ENCODE measurements around the gene SNCB.

SNCB gene

GRCh38 chr5:176670449-176670848, 40.1 kb upstream of the SNCB start:
- peaks cover 46% of the 10 kb centered on the region for H3K27me3 Mint-ChIP-seq (ENCODE audit: low read depth)
- no peaks in the 10 kb centered on the region for H3K36me3 Mint-ChIP-seq (ENCODE audit: low read depth)
- H3K4me3 Mint-ChIP-seq: no peak overlapping the region
- H3K9me3 Mint-ChIP-seq: peaks cover 1% of the 10 kb centered on the region
- no peaks in the 10 kb centered on the region for H3K4me1 Mint-ChIP-seq
- no peak for TF ChIP-seq CTCF (IDR thresholded peaks at IDR 0.05; ENCODE audit: unreplicated experiment in 3 of 3)
- no peak overlapping the region for H3K27ac Mint-ChIP-seq

- Mint-ChIP-seq H3K4me1 (no peaks in the 10 kb centered on the region), H3K27me3 (ENCODE audit: low read depth) (peaks cover 63% of the 10 kb centered on the region), H3K4me3 (no peak overlapping the region), H3K9me3 (peaks cover 3% of the 10 kb centered on the region), H3K36me3 (ENCODE audit: low read depth) (no peaks in the 10 kb centered on the region), H3K27ac (no peak overlapping the region)
- TF ChIP-seq CTCF (IDR thresholded peaks at IDR 0.05; ENCODE audit: unreplicated experiment in 3 of 3): no peak
These were observed 37.3 kb upstream of the SNCB start for GRCh38 chr5:176667637-176668036.

GRCh38 chr5:176665517-176665916, 35.2 kb upstream of the SNCB start:
- Mint-ChIP-seq H3K36me3 (ENCODE audit: low read depth) (no peaks in the 10 kb centered on the region), H3K4me1 (no peaks in the 10 kb centered on the region)

GRCh38 chr5:176664886-176665285, 34.6 kb upstream of the SNCB start:
- Mint-ChIP-seq H3K27ac (no peak overlapping the region), H3K36me3 (ENCODE audit: low read depth) (no peaks in the 10 kb centered on the region), H3K4me1 (no peaks in the 10 kb centered on the region)

More at GRCh38 chr5:176665517-176665916, 35.2 kb upstream of the SNCB start:
- Mint-ChIP-seq H3K4me3 (no peak overlapping the region), H3K27me3 (ENCODE audit: low read depth) (peaks cover 56% of the 10 kb centered on the region), H3K9me3 (peaks cover 3% of the 10 kb centered on the region), H3K27ac (no peak overlapping the region)
- no peak for TF ChIP-seq CTCF (IDR thresholded peaks at IDR 0.05; ENCODE audit: unreplicated experiment in 3 of 3)

GRCh38 chr5:176664479-176664878, 34.1 kb upstream of the SNCB start:
- Mint-ChIP-seq H3K27ac (no peak overlapping the region), H3K4me3 (no peak overlapping the region), H3K36me3 (ENCODE audit: low read depth) (no peaks in the 10 kb centered on the region), H3K9me3 (peaks cover 3% of the 10 kb centered on the region), H3K4me1 (no peaks in the 10 kb centered on the region), H3K27me3 (ENCODE audit: low read depth) (peaks cover 56% of the 10 kb centered on the region)
- TF ChIP-seq CTCF (IDR thresholded peaks at IDR 0.05; ENCODE audit: unreplicated experiment in 3 of 3): no peak

More at GRCh38 chr5:176664886-176665285, 34.6 kb upstream of the SNCB start:
- peaks cover 56% of the 10 kb centered on the region for H3K27me3 Mint-ChIP-seq (ENCODE audit: low read depth)
- H3K9me3 Mint-ChIP-seq: peaks cover 3% of the 10 kb centered on the region
- TF ChIP-seq CTCF (IDR thresholded peaks at IDR 0.05; ENCODE audit: unreplicated experiment in 3 of 3): no peak
- H3K4me3 Mint-ChIP-seq: no peak overlapping the region

- Mint-ChIP-seq H3K4me3 (no peak overlapping the region), H3K9me3 (peaks cover 3% of the 10 kb centered on the region)
- no peak for TF ChIP-seq CTCF (IDR thresholded peaks at IDR 0.05; ENCODE audit: unreplicated experiment in 3 of 3)
These were observed 33.2 kb upstream of the SNCB start for GRCh38 chr5:176663566-176663965.

More at GRCh38 chr5:176663566-176663965, 33.2 kb upstream of the SNCB start:
- H3K36me3 Mint-ChIP-seq (ENCODE audit: low read depth): no peaks in the 10 kb centered on the region
- H3K4me1 Mint-ChIP-seq: no peaks in the 10 kb centered on the region
- no peak overlapping the region for H3K27ac Mint-ChIP-seq
- peaks cover 54% of the 10 kb centered on the region for H3K27me3 Mint-ChIP-seq (ENCODE audit: low read depth)
